ENCODE measurements around the gene BTBD18.

BTBD18 gene

DNA sequence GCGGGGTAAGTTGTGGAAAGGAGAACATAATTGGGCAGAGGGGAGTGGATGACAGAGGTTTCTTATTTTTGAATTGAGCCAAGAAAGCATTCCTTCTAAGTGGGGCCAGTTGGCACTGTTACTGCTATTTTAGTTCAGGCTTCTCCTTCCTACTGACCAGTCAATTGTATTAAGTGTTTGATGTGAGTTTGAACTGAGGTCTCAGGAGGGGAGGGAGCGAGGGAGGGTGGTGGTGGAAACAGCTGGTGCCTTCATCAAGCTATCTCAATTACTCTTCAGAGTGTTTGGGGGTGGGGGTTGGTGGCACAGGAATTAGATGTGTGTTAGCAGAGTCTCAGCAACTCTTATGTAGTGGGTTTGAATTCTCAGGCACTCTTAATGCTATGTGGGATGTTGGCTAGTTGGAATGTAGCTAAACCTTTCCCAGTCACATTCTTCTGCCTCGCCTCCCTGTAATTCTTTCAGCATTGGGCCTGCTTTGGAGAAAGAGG, 24.5 kb upstream of the BTBD18 start:
- DNase-seq (ENCODE audit: low read depth): no peak

- DNase-seq (ENCODE audit: low read depth): no peak
Measured at GRCh38 chr11:57775491-57775890, 23.9 kb upstream of the BTBD18 start.

DNA sequence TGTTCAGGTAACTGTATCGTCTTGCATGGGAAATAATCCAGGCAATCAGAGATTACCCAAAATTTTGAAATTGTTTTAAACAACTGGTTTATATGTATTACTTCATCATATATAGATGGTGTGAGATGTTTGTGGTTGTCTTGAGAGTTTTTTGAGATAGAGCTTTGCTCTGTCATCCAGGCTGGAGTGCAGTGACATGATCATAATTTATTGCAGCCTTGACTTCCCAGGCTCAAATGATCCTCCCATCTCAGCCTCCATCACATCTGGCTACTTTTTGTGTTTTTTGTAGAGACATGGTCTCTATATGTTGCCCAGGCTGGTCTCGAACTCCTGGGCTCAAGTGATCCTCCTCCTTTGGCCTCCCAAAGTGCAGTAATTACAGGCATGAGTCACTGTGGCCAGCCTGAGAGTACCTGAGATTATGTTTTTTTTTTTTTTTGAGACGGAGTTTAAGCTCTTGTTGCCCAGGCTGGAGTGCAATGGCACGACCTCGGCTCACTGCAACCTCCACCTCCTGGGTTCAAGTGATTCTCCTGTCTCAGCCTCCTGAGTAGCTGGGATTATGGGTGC, 21.5 kb upstream of the BTBD18 start:
- DNase-seq (ENCODE audit: low read depth): no peak

GRCh38 chr11:57772562-57772961, 20.9 kb upstream of the BTBD18 start:
- DNase-seq (ENCODE audit: low read depth): no peak

GRCh38 chr11:57771365-57771764, 19.7 kb upstream of the BTBD18 start:
- no peak for DNase-seq (ENCODE audit: low read depth)

DNA sequence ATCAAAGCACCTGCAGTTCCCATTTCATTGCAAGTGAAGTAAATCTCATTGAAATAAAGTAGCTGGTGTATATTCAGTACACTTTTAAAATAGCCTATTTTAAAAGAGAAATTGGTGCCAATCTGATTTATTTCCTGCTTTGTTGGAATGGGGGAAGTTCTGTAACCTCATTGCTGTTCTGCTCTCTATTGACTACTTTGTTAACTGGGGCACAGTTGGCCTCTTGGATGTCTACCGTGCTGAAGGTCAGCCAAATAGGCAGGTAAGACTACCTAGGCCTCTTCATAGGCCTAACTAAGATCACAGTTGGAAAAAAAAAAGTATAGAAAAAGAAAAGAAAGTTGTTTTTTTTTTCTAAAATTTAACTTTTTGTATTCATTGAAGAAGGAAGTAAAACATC, 19.2 kb upstream of the BTBD18 start:
- no peak for DNase-seq (ENCODE audit: low read depth)

GRCh38 chr11:57764972-57765371, 13.4 kb upstream of the BTBD18 start:
- no peak for DNase-seq (ENCODE audit: low read depth)

- DNase-seq (ENCODE audit: low read depth): no peak
Measured at GRCh38 chr11:57764566-57764965, 12.9 kb upstream of the BTBD18 start.

- no peak for DNase-seq (ENCODE audit: low read depth)
Measured at GRCh38 chr11:57764021-57764420, 12.4 kb upstream of the BTBD18 start.

GRCh38 chr11:57763568-57763967, 11.9 kb upstream of the BTBD18 start:
- no peak for DNase-seq (ENCODE audit: low read depth)

DNA sequence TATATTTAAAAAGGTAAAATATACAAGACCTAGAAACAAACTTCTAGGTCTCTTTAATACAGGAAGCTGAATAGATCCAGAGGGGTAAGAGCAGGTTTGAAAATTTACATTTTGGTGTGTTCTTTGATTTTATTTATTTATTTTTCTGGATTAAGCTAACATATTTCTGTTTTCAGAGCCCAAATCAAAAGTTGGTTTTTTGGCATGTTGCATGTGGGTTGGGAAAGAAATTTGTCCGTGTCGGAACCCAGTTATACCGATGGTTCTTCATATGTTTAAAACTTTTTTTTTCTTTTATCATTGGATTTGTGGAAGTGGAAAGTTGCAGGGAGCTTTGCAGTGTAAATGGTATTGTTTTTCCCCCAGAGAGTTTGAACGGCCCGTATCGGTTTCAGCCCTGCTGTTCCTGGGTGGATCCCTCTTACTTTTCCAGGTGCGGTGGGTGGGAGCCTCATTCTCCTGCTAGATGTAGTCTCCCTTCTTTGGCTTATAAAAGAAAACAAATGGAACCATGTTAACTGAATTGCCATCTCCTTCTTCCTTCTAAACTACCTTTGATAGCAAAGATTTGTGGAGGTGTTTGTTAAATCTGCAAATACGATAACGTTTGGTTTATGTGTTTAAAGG, 10.7 kb upstream of the BTBD18 start:
- no peak for DNase-seq (ENCODE audit: low read depth)

DNA sequence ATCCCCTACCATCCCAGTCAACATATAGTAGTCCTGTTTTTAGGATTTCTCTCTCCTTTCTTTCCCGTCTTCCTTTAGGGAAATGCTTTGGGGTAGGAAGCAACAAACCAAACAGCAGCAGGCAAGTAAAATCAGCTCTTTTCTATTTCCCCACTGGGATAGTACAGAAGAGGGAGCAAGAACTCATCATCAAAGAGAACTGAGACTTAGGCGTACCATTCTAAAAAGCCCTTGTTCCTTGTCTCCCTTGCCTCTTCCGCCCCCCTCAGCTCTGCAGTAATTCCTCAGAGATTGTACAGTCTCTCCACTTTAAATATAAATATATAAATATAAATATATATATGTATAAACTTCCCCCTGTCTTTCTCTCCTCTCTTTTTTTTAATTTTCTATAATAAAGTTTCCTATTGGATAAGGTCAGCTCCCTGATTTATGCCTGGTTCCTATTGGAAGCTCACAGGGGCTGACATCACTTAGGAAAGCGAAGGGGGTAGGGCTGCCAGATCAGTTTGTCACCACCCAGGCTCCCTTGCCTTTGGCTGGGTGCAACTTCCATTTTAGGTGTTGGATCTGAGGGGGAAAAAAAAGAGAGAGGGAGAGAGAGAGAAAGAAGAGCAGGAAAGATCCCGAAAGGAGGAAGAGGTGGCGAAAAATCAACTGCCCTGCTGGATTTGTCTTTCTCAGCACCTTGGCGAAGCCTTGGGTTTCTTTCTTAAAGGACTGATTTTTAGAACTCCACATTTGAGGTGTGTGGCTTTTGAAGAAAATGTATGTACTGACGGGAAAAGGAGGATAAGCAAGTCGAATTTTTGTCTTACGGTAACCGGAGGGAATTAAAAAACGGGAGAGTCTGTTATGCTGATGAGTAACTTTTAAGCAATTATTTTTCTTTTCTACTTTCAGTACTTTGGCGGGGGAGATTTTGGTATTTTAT, 9.9 kb upstream of the BTBD18 start, which contains the start of gene CTNND1:
Gene CTNND1 (plus strand): TSS at position 502 of the 934 bp plus-strand sequence. CDS start 29,677 bp downstream, outside the sequence.
- peak; percentile 94 for DNase-seq (ENCODE audit: low read depth)

DNA sequence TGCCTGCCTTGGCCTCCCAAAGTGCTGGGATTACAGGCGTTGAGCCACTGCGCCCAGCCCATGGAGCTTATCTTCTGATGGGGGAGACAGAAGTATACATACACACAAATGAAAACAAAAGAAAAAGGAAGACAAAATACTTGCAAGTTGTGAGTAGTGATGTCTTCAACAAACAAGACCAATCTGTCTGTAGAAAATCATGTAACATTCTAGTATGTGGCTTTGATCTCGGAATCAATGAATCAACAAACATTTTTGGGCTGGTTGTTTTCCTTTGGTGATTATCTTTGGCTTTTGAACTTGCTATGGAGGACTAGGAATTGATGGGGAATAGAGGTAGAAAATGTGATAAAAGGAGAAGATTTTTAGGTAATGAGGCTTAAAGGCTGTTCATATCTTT, 6.6 kb upstream of the BTBD18 start:
- DNase-seq (ENCODE audit: low read depth): no peak

DNA sequence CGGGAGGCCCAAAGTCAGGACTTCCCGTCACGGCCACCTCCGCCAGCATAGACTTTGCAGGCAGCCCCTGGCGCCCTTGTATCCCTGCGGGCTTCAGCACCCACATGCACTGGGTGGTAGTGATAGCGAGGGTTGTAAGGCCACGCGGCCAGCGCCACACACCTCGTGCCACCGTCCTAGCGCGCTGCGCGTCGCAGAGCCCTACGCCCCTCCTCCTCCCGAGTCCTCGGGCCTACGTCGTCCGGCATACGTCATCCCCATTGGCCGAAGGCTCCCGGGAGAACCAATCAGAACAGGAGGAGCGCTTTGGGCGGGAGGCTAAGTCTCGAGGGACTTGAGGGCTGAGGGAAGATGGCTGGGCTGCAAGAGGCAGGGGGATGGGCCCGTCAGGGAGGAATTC, 1.3 kb upstream of the BTBD18 start:
- no peak for DNase-seq (ENCODE audit: low read depth)

GRCh38 chr11:57751176-57751575, 443 bp downstream of the BTBD18 start:
- DNase-seq (ENCODE audit: low read depth): no peak

DNA sequence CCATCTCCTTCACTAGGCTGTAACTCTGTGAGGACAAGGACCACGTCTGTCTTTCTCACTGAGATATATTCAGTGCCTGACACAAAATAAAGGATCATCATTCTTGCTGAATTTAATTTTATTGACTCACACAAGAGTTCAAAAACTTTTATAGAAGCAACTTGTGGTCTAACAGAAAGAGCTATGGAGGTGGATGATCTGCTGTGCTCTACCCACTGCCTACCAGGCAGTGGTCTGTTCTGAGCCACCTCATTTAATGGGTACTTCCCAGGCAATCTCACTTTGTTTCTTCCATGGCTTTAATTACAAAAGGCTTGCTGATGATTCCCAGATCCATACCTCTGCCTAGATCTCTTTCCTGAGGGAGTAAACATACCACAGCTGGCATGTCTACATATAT, 4.7 kb downstream of the BTBD18 start:
- no peak for DNase-seq (ENCODE audit: low read depth)

- DNase-seq (ENCODE audit: low read depth): no peak
Measured at GRCh38 chr11:57745206-57745605, 6.4 kb downstream of the BTBD18 start.

DNA sequence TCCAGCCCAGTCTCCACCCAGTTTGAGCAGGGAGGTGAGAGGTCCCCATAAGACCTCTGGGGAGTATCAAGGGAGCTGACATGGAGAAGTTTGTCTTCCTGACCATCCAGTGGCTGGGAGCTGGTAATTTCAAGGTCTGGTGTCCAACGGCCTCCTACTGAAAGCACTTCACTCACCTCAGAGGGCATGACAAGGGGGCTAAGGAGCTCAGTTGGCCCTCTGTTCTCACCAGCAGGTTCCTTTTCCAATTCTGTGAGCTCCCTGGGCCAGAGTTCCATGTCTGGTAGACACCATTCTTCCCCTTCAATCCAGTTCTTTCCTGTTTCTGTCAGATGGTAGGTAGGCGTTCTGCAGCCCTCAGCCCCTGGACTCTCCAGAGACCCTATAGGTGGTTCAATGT, 7.3 kb downstream of the BTBD18 start:
- no peak for DNase-seq (ENCODE audit: low read depth)

DNA sequence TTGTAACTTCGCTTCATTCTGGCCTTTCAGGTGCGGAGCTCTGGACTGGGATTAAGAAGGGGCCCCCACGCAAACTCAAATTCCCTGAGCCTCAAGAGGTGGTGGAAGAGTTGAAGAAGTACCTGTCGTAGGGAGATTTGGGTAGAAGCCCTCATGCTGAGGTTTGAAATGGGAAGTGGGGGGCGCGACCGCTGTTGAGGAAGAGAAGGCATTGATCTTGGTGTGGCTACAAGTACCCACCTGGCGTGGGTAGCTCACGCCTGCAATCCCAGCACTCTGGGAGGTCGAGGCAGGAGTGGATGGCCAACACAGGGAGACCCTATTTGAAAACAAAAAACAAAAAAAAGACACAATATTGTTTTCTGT, 9.5 kb downstream of the BTBD18 start:
- DNase-seq (ENCODE audit: low read depth): no peak

DNA sequence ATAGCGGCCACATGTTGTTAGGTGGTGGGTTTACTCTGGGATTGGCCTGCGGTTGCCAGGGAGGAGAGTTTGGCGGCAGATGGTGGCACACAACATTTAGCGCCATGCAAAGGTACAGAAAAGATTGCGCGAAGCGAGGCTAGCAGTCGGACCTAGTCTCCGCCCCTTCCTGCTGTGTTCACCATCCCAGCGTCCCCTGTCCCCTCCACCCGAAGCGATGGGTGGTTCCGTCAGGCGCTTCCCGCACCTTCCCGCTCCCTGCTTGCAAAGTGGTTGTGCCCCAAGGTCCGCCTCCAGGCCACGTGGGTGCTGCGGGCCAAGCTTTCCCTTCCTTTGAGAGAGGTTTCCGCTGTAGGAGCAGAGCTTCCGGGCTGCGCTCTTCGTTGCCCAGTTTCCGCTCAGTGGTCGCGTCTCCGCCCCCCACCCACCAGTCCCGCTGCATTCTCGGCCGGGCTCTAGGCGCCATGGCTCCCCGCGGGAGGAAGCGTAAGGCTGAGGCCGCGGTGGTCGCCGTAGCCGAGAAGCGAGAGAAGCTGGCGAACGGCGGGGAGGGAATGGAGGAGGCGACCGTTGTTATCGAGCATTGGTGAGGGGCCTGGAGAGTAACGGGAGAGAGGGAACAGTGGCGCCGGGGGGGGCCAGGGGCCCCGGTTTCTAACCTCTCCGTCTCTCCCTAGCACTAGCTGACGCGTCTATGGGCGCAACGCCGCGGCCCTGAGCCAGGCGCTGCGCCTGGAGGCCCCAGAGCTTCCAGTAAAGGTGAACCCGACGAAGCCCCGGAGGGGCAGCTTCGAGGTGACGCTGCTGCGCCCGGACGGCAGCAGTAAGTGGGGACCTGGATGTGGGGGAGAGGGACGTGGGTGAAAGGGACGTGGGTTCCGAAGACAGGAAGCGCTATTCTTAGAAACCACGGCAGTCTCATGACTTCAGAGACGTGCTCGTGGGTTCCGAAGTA, 10.2 kb downstream of the BTBD18 start, which contains the start of gene SELENOH:
Gene SELENOH (plus strand): TSS at position 360 of the 955 bp plus-strand sequence. CDS start 105 bp downstream, at position 465.
- DNase-seq (ENCODE audit: low read depth): peak; percentile 90

DNA sequence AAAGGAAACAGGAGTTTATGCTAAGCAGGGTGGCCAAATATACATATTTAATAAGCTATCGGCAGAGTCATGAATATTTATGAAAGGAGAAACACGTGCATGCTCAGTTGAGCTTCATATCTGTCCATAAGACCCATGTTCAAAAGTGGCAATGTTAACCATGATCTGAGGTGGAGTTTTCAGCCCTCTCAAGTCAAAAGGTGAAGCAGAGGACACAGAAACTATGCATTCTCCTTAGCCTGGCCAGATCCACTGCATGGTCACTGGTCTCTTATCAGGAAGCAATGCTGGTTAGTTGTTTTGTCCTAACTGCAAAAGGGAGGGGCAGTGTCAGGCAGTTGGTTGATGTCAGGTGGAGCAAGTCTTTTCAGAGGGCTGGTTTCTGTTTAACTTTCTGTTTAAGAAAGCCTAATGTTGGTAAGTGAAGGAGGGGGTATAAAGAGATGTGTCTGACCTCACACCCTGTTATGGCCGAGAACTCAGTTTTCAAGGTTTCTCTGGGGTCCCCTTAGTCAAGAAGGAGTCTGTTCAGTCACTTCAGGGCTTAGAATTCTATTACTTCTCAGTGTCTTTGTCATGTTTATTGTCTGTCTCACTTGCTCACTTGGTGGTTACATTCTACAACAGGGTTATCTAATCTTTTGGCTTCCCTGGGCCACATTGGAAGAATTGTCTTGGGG, 15.9 kb downstream of the BTBD18 start:
- DNase-seq (ENCODE audit: low read depth): no peak
